OCI-LY1 (cell line): ENCODE data around the gene NUP153.

Experiments used
- EZH2 ChIP-seq: fragments of 200-600 bp; sonication (generic), shearing (Covaris generic); IDR thresholded peaks from 2 replicates; pipeline ENCODE4 v1.8.0; 2017; ENCODE audit warnings: borderline replicate concordance, mixed run types, mild to moderate bottlenecking, antibody characterized with exemption, low read length, moderate library complexity, mixed read lengths
- TF ChIP-seq, protein P1 (sequence below): fragments of 200-600 bp; sonication (generic), shearing (Covaris generic); IDR thresholded peaks from 2 replicates; pipeline ENCODE4 v1.5.1; 2017; ENCODE audit warnings: mild to moderate bottlenecking, antibody characterized with exemption, low read length, moderate library complexity, mixed read lengths

DNA sequence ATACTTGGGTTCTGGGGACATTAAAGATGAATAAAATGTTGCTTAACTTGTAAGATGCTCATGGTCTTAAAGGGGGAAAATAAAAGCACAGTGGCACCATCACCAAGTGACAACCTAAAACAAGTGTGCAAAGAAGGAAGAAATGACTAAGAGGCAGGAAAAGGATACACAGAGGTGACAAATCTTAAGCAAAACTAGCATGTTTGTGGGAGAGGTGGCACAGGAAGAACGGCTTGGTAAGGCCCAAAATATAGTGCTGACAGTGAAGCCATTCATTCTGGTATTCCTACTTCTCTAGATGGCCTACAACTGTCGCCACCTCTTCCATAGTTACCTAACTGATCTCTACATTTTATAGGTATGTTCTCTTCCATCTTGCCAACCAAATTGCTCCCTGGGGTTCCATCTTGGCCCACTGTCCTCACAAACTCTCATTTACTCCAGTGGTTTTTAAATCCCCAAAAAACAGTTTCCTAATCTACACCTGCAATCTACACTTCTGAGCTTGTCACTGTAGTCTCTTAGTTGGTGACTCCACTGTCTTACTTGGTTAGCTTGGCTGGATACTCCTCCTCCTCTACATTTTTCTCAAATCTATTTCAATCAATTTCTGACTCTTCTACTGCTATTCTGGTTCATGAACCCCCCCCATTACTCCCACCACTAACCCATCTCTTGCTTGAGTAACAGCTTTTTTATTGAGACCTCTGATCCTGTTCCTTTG, 73.1 kb downstream of the NUP153 start:
- no peak for TF ChIP-seq EZH2
- TF ChIP-seq, protein P1, sequence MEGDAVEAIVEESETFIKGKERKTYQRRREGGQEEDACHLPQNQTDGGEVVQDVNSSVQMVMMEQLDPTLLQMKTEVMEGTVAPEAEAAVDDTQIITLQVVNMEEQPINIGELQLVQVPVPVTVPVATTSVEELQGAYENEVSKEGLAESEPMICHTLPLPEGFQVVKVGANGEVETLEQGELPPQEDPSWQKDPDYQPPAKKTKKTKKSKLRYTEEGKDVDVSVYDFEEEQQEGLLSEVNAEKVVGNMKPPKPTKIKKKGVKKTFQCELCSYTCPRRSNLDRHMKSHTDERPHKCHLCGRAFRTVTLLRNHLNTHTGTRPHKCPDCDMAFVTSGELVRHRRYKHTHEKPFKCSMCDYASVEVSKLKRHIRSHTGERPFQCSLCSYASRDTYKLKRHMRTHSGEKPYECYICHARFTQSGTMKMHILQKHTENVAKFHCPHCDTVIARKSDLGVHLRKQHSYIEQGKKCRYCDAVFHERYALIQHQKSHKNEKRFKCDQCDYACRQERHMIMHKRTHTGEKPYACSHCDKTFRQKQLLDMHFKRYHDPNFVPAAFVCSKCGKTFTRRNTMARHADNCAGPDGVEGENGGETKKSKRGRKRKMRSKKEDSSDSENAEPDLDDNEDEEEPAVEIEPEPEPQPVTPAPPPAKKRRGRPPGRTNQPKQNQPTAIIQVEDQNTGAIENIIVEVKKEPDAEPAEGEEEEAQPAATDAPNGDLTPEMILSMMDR = no peak
